Muscle of leg (tissue), 11 donors: ENCODE data around the gene PPP1R1A. TPM values are rescaled to one million over a fixed set of nuclear protein-coding genes. Genes with fewer than 3 reads are reported as not detected.

Experiments
- DNase-seq: peaks from one replicate; pipeline ENCODE4 v3.0.0; 2013
- H3K27ac ChIP-seq: one replicate; pipeline ENCODE4 v1.5.1; 2013; ENCODE audit warnings: mild to moderate bottlenecking, low read length, control low read depth
- H3K27me3 ChIP-seq: one replicate; pipeline ENCODE4 v1.6.1; 2013; ENCODE audit warnings: low read length; ENCODE audit not compliant: control insufficient read depth, insufficient read depth
- H3K36me3 ChIP-seq: one replicate; pipeline ENCODE4 v1.6.1; 2013; ENCODE audit warnings: low read length; ENCODE audit not compliant: control insufficient read depth, insufficient read depth
- H3K4me1 ChIP-seq: one replicate; pipeline ENCODE4 v1.6.1; 2013; ENCODE audit warnings: low read length; ENCODE audit not compliant: control insufficient read depth, insufficient read depth
- H3K4me3 ChIP-seq: one replicate; pipeline ENCODE4 v1.5.1; 2013; ENCODE audit warnings: low read length, control low read depth
- H3K9me3 ChIP-seq: replicated peaks from 2 replicates; pipeline ENCODE4 v1.6.1; 2013; ENCODE audit warnings: low read depth, low read length; ENCODE audit not compliant: control insufficient read depth
- WGBS: methylation state at CpG from one replicate; pipeline ENCODE4 v1.1.5; 2013; ENCODE audit warnings: missing lambda C conversion rate; ENCODE audit not compliant: insufficient coverage; 5-methylcytosine and 5-hydroxymethylcytosine counted together
- polyA plus RNA-seq, 8 donors: library from polyadenylated mRNA; unstranded; fragments of 120-200 nt; gene quantifications; one replicate each; pipeline versions ENCODE4 v1.2.1 to v1.2.3, GENCODE V29; 2013; ENCODE audit warnings: inconsistent platforms in 1 of 8, low replicate concordance in 1 of 8; ENCODE audit not compliant: insufficient read length in 8 of 8, insufficient read depth in 1 of 8
- total RNA-seq: library from RNA; stranded (reverse); fragments of 120-200 nt; gene quantifications from one replicate; pipeline ENCODE4 v1.2.4, GENCODE V29; 2013

The PPP1R1A gene
- total and polyA plus RNA-seq, 9 donors = 17.6 to 64.6 (median 44.2) TPM

DNA sequence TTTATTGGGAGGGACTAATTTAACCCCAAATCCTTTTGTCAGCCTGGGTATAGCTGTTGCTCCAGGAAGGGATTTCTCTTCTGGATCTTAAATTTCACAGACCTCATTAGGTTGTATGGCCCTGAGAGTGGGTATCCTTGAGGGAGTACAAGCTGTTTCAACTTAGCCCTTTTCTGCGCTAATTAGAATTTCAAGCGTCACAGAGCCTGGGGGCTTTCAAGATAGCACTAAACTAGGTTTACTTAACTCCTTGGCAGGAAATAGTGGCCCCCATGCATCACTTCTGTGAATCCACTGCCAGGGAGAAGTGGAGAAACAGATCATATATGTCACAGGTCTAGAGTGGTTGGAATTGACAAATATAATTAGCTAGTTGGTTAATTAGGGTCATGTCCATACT lies 44.9 kb downstream of the PPP1R1A start:
- Histone ChIP-seq H3K36me3 (no peaks in the 10 kb centered on the region), H3K4me3 (no peak overlapping the region), H3K4me1 (no peaks in the 10 kb centered on the region), H3K27me3 (peaks cover 3% of the 10 kb centered on the region), H3K27ac (no peak overlapping the region), H3K9me3 (no peaks in the 10 kb centered on the region)
- no peak for DNase-seq
- WGBS = 67% methylated on average over 1 of the region's 2 CpGs

DNA sequence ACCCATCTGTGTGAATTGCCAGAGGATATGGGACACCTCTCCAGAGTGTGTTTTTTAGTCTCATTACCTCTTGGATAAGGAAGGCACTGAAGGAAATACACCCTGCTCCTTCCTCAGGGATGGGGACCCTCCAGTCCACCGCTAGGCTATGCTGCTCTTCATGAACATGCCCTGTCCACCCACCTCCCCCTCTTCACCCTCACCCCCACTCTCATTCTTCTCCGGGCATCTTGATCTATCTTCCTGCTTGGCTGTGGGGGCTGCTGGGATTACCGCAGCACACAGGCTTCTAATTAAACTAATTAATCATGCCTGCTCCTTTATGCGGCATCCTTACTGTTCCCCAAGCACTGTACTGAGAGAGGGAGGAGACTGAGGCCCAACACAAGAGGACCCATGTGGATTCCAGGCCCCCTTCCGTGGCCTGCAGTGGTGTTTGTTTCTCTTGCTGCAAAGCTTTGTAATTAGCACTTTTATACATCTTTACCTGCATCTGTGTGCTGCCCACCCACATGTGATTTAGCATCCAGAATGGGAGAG lies 46.6 kb downstream of the PPP1R1A start:
- H3K9me3 ChIP-seq = no peaks in the 10 kb centered on the region
- H3K4me3 ChIP-seq = no peak overlapping the region
- H3K27ac ChIP-seq = no peak overlapping the region
- WGBS = 39% methylated on average over 2 of the region's 5 CpGs
- no peak for DNase-seq
- no peaks in the 10 kb centered on the region for H3K36me3 ChIP-seq
- peaks cover 2% of the 10 kb centered on the region for H3K27me3 ChIP-seq
- H3K4me1 ChIP-seq = no peaks in the 10 kb centered on the region

DNA sequence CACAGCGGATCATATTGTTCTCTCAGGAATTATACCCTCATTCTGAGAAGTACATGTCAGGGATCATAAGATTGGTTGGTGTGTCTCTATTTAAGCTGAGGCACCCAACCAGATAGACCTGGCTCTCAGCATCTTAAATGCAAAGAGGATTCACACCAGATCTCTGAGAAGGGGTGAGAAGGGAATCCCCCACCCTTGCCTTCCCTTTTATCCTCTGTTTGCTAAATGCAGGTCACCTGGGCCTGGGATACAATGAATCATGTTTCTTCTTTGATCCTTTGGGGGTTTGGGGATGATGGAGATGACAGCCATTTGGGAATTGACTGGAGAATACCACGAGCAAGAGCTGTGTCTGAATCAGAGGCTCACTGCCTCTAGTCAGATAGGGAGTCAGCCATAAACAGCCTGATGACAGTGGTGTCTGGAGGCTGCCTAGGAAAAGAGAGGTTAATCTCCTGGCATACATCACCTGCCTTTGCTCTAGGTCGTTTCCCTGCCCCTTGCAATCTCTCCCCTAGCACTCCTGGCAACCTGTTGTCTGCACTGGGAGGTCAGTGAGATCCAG lies 50.2 kb downstream of the PPP1R1A start:
- Histone ChIP-seq H3K36me3 (no peaks in the 10 kb centered on the region), H3K4me1 (no peaks in the 10 kb centered on the region)

DNA sequence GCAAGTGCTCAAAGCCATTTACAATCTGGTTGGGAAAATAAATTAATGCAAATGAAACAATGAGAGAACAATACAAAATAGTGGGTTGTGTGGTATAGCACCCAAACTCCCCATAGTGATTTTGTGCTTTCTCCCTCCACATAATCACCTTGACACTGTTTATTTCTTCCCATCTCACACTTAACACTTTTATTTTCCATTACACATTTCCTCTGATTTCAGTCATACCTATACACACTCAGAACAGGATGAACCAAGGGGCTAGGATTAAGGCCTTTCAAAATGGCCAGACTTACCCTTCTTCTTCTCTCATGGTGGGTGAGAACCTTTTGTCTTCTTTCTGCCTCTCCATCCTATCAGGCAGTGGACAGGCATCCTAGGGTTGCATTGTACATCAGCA lies 53.0 kb downstream of the PPP1R1A start:
- H3K36me3 ChIP-seq = no peaks in the 10 kb centered on the region
- no peaks in the 10 kb centered on the region for H3K9me3 ChIP-seq
- no peak for DNase-seq

More for the DNA sequence above, 50.2 kb downstream of the PPP1R1A start:
- no peaks in the 10 kb centered on the region for H3K27me3 ChIP-seq
- DNase-seq = no peak
- no peaks in the 10 kb centered on the region for H3K9me3 ChIP-seq
- H3K4me3 ChIP-seq = no peak overlapping the region
- H3K27ac ChIP-seq = no peak overlapping the region
- WGBS = 0% methylated on average over 1 of the region's 3 CpGs

DNA sequence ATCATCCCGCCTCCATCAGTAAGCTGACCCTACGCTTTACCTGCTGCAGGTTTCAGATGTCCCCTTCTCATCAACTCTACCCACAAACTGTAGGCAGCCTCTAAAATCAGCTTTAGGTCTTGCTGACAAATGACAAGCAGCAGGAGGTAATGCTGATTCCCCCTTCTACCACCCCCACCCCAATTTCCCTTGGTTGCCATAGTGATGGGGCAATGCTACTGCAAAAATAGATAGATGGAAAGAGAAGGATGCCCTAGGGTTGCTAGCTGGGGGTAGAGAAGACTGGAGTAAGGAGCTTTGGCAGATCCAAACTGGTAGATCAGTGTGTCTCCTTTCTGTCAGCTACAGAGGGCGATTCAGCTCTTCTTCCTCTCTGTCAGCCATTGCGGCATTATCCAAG lies 58.9 kb downstream of the PPP1R1A start:
- no peaks in the 10 kb centered on the region for H3K9me3 ChIP-seq
- no peaks in the 10 kb centered on the region for H3K4me1 ChIP-seq
- H3K4me3 ChIP-seq = no peak overlapping the region
- 95% methylated on average over 4 of the region's 4 CpGs for WGBS
- no peak for DNase-seq
- H3K27ac ChIP-seq = no peak overlapping the region
- no peaks in the 10 kb centered on the region for H3K36me3 ChIP-seq
- peaks cover 3% of the 10 kb centered on the region for H3K27me3 ChIP-seq

More for the DNA sequence above, 53.0 kb downstream of the PPP1R1A start:
- no peaks in the 10 kb centered on the region for H3K4me1 ChIP-seq
- H3K4me3 ChIP-seq = no peak overlapping the region
- H3K27me3 ChIP-seq = peaks cover 3% of the 10 kb centered on the region
- no peak overlapping the region for H3K27ac ChIP-seq

Other genes with a start within 250 kb of the PPP1R1A start
- not detected for gene GPR84, start 224.2 kb downstream of the PPP1R1A start, total RNA-seq
- under 1 TPM; 0.15 to 0.27 (median 0.22) TPM for gene GPR84, start 224.2 kb downstream of the PPP1R1A start, polyA plus RNA-seq
- gene ZNF385A, start 203.9 kb downstream of the PPP1R1A start, total RNA-seq = 2.7 TPM
- gene ZNF385A, start 203.9 kb downstream of the PPP1R1A start, polyA plus RNA-seq = 10 to 100 TPM in 7 of 8 donors, 1 to 10 TPM in 1; 8.3 to 23.8 (median 13.7) TPM
- gene ITGA5, start 169.4 kb downstream of the PPP1R1A start, total RNA-seq = 70.7 TPM
- gene ITGA5, start 169.4 kb downstream of the PPP1R1A start, polyA plus RNA-seq = 100 to 1,000 TPM in 6 of 8 donors, 10 to 100 TPM in 2; 88.9 to 129 (median 111) TPM
- gene GTSF1, start 115.1 kb downstream of the PPP1R1A start, total RNA-seq = not detected
- under 1 TPM in 5 of 8 donors, not detected in 3; 0.20 to 0.58 (median 0.23) TPM for gene GTSF1, start 115.1 kb downstream of the PPP1R1A start, polyA plus RNA-seq
- 6.3 TPM for gene NCKAP1L, start 90.9 kb downstream of the PPP1R1A start, total RNA-seq
- 1 to 10 TPM; 4.2 to 7.2 (median 5.3) TPM for gene NCKAP1L, start 90.9 kb downstream of the PPP1R1A start, polyA plus RNA-seq
- 3.6 TPM for gene PDE1B, start 39.1 kb downstream of the PPP1R1A start, total RNA-seq
- 1 to 10 TPM; 3.5 to 5.0 (median 4.1) TPM for gene PDE1B, start 39.1 kb downstream of the PPP1R1A start, polyA plus RNA-seq
- not detected for gene LACRT, start 46.2 kb upstream of the PPP1R1A start, total RNA-seq
- gene LACRT, start 46.2 kb upstream of the PPP1R1A start, polyA plus RNA-seq = not detected
- not detected for gene DCD, start 59.7 kb upstream of the PPP1R1A start, total RNA-seq
- not detected for gene DCD, start 59.7 kb upstream of the PPP1R1A start, polyA plus RNA-seq